NOMO-1 treated with DMSO at 0.1 percent for 48 hours (cell line): Measurements from ENCODE around the gene BEST2.
A peak's percentile ranks its signal among the peaks of the same experiment; 100 is the strongest.

Experiments used
- DNase-seq: peaks from one replicate; lab custom pipeline; 2025; ENCODE audit not compliant: unreplicated experiment; lab: John Stamatoyannopoulos, UW

BEST2 gene

GRCh38 chr19:12786141-12786870 is 34.7 kb downstream of the BEST2 start:
- peak; percentile 67 for DNase-seq

- DNase-seq, result no peak
Observed at GRCh38 chr19:12786952-12787351, 35.4 kb downstream of the BEST2 start.

GRCh38 chr19:12787458-12787857 is 35.9 kb downstream of the BEST2 start:
- no peak for DNase-seq

- no peak for DNase-seq
Observed at GRCh38 chr19:12788042-12788681, 36.6 kb downstream of the BEST2 start.

GRCh38 chr19:12788682-12789097 is 37.1 kb downstream of the BEST2 start:
- DNase-seq, result peak; percentile 24

GRCh38 chr19:12789098-12789903 is 37.7 kb downstream of the BEST2 start:
- peak; percentile 36 for DNase-seq

- peak; percentile 96 for DNase-seq
Observed at GRCh38 chr19:12789904-12790619, 38.5 kb downstream of the BEST2 start.

- peak; percentile 24 for DNase-seq
Observed at GRCh38 chr19:12790628-12791344, 39.2 kb downstream of the BEST2 start.

- peak; percentile 91 for DNase-seq
Observed at GRCh38 chr19:12791345-12792050, 39.9 kb downstream of the BEST2 start, which contains the start of gene JUNB. TSS of gene JUNB (plus strand) at chr19:12791486. CDS start at chr19:12791772, 286 bp downstream.

GRCh38 chr19:12792051-12792852 is 40.7 kb downstream of the BEST2 start:
- DNase-seq, result peak; percentile 76

GRCh38 chr19:12792853-12793289 is 41.3 kb downstream of the BEST2 start:
- no peak for DNase-seq

GRCh38 chr19:12793290-12794195 is 42.0 kb downstream of the BEST2 start:
- peak; percentile 84 for DNase-seq

- DNase-seq, result peak; percentile 35
Observed at GRCh38 chr19:12794196-12794941, 42.8 kb downstream of the BEST2 start.

GRCh38 chr19:12794971-12795381 is 43.4 kb downstream of the BEST2 start:
- no peak for DNase-seq

- peak; percentile 66 for DNase-seq
Observed at GRCh38 chr19:12796146-12797071, 44.8 kb downstream of the BEST2 start.

- DNase-seq, result no peak
Observed at GRCh38 chr19:12797141-12797587, 45.6 kb downstream of the BEST2 start.
